ENCODE results near the gene SYMPK.

The SYMPK gene

DNA sequence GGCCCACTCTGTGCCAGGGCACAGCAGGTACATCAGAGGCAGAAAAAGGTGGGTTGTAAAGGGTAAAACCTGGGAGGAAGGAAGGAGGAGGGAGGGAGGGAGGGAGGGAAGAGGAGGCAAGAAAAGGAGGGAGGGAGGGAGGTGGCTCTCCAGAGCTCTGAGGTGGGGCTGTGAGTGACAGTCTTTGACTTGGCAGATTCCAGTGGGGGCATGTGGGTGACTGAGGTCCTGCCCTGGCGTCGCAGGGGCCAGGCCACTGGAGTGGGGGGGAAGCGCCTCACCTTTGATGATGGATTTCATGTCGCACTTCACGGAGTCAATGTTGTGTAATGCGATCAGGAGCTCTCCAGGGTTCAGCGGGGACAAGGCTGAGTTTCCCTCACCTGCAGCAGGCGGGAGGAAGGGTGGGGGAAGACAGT is 41.8 kb downstream of the SYMPK start:
- TF ChIP-seq, protein P1, sequence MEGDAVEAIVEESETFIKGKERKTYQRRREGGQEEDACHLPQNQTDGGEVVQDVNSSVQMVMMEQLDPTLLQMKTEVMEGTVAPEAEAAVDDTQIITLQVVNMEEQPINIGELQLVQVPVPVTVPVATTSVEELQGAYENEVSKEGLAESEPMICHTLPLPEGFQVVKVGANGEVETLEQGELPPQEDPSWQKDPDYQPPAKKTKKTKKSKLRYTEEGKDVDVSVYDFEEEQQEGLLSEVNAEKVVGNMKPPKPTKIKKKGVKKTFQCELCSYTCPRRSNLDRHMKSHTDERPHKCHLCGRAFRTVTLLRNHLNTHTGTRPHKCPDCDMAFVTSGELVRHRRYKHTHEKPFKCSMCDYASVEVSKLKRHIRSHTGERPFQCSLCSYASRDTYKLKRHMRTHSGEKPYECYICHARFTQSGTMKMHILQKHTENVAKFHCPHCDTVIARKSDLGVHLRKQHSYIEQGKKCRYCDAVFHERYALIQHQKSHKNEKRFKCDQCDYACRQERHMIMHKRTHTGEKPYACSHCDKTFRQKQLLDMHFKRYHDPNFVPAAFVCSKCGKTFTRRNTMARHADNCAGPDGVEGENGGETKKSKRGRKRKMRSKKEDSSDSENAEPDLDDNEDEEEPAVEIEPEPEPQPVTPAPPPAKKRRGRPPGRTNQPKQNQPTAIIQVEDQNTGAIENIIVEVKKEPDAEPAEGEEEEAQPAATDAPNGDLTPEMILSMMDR (conservative IDR thresholded peaks at IDR 0.05) = no peak
- H3K27ac ChIP-seq = no peak overlapping the region

DNA sequence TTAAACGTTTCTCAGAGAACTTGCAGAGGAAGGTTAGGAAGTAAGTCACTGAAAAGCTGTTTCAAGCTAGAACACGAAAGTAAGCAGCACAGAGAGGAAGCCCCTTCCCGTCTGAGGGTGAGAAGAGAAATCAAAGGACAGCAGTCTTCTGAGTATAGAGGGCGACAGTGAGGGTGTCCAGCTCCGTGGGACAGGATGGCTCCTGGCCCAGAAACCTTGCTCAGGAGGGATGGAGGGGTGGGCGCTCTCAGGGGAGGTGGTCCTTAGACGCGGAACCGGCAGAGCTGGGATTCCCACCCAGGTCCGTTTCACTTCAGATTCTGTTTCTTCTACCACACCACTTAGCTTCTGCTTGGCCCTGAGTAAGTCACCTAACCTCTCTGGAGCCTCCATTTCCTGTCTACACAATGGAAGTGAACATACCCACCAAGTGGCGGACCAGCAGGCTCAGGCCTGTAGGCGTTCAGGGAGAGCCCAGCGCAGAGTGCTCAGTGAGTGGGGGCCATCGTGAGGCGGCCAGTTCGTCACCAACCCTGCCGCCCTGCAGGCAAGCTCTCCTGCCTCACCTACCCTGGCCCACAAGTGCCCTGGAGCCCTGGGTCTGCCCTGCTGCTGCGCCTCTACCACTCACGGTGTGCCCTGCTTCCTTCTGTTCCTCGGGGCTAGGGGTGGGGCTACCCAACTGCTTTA is 42.4 kb downstream of the SYMPK start:
- TF ChIP-seq, protein P1 (conservative IDR thresholded peaks at IDR 0.05) = no peak
- H3K27ac ChIP-seq = no peak overlapping the region

- no peak overlapping the region for H3K27ac ChIP-seq
- TF ChIP-seq, protein P1 (conservative IDR thresholded peaks at IDR 0.05) = no peak
These were observed 43.2 kb downstream of the SYMPK start for GRCh38 chr19:45819769-45820168.

DNA sequence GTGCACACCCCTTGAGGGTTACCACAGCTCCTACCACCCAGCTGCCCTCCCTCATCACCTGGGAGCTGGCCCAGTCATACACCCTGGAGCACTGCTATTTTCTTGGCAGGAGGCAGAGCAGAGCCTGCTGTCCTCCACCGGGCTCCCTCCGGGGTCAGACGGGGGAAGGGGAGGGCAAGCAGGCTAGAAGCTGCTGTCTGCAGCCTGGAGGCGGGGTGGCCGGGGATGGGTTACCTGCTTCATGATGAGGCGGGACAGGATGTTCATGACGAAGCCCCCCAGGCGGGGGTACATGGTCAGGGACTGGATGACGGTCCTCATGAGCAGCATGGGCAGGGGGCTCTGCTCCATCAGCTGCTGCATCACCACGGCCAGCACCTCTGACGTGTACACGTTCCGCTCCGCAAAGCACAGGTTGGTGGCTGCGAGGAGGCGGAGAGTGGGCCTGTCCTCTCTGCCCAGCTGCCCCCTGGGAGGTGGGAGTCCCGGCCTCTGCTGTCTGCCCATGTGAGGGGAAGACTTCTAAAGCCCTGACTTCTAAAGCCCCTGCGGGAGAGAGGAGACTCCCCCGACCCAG is 45.1 kb downstream of the SYMPK start:
- TF ChIP-seq, protein P1 (conservative IDR thresholded peaks at IDR 0.05) = no peak
- peak overlapping the region; percentile 46 for H3K27ac ChIP-seq

DNA sequence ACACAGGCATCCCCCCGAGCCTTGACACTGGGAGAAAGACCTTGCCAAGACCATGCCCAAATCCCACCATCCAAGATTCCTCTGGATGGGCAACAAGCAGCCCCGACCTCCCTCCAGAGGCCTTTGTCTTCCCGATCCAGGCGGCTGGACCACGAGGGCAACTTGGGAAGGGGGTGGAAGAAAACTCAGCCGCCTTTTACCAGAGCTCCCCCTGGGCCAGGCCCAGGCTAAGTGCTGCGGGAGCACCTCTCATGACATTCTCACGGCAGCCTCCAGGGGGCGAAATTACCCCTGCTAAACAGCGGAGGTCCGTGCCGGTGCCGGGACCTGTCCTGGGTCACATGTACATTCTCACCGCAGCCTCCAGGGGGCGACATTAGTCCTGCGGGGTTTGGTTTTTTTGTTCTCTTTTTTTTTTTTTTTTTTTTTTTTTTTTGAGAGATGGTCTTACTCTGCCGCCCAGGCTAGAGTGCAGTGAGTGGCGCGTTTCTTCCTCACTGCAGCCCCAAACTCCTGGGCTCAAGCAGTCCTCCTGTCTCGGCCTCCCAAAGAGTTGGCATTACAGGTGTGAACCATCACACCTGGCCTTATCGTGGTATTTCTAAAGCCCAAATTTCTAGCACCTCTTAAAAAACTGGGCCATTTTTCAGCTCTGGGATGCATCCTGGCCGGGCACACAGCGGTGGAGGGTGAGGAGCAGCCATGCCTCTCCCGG is 45.8 kb downstream of the SYMPK start:
- H3K27ac ChIP-seq = peak overlapping the region; percentile 46
- TF ChIP-seq, protein P1 (conservative IDR thresholded peaks at IDR 0.05) = peak; percentile 99

GRCh38 chr19:45816236-45817009 is 46.5 kb downstream of the SYMPK start:
- TF ChIP-seq, protein P1 (conservative IDR thresholded peaks at IDR 0.05) = no peak
- peak overlapping the region; percentile 46; the same call in 1 of the 2 replicates for H3K27ac ChIP-seq
